ENCODE data around the gene SIK3. TPM values are rescaled to one million over a fixed set of nuclear protein-coding genes. Genes with fewer than 3 reads are reported as not detected.

Gene SIK3
- total RNA-seq, 1 experiment from 2014 or later = 31.4 TPM

DNA sequence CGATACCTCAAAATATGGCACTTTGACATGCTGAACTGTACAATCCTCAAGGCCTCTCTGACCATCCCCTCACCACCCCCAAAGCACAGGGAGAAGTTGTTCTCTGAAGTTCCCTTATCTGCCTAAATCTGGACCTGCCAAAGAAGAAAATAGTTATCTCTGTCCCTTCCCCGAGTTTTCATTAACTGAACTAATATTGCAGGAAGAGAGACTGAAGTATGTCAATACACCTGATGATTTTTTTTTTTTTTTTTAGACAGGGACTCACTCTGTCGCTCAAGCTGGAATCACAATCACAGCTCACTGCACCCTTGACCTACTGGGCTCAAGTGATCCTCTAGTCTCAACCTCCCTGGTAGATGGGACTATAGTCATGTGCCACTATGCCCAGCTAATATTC lies 75.0 kb downstream of the SIK3 start:
- no peaks in the 10 kb centered on the region for H3K23me2 ChIP-seq (ENCODE audit: insufficient read length, low read depth, low read length, poor library complexity, severe bottlenecking)
- H4K91ac ChIP-seq (ENCODE audit: insufficient read length, low read depth, low read length) = no peak overlapping the region
- no peak overlapping the region for H3T11ph ChIP-seq (ENCODE audit: low read length)
- H3K27ac ChIP-seq (ENCODE audit: insufficient read length, low read depth, low read length) = no peak overlapping the region
- no peak overlapping the region for H3K4me2 ChIP-seq (ENCODE audit: insufficient read depth, insufficient read length, low read length)
- no peaks in the 10 kb centered on the region for H3K27me3 ChIP-seq (ENCODE audit: insufficient read depth, low read length)
- Mint-ChIP-seq H3K36me3 (ENCODE audit: insufficient read depth in 1 of 3, low read depth in 3 of 3) (no peaks in the 10 kb centered on the region), H3K9me3 (no peaks in the 10 kb centered on the region), H3K27me3 (ENCODE audit: low read depth) (no peaks in the 10 kb centered on the region), H3K27ac (peak overlapping the region in 1 of 3 experiments; percentile 49; a peak in 2 of 7 replicates), H3K4me1 (peaks cover 12 to 24% of the 10 kb centered on the region in 2 experiments), H3K4me3 (no peak overlapping the region)
- no peak overlapping the region for H2BK20ac ChIP-seq (ENCODE audit: low read depth, low read length, poor library complexity, severe bottlenecking)
- no peak for DNase-seq
- H2AFZ ChIP-seq (ENCODE audit: low read length) = no peak overlapping the region
- no peaks in the 10 kb centered on the region for H3K9me3 ChIP-seq (ENCODE audit: control insufficient read depth, low read depth, low read length)
- TF ChIP-seq, protein P1, sequence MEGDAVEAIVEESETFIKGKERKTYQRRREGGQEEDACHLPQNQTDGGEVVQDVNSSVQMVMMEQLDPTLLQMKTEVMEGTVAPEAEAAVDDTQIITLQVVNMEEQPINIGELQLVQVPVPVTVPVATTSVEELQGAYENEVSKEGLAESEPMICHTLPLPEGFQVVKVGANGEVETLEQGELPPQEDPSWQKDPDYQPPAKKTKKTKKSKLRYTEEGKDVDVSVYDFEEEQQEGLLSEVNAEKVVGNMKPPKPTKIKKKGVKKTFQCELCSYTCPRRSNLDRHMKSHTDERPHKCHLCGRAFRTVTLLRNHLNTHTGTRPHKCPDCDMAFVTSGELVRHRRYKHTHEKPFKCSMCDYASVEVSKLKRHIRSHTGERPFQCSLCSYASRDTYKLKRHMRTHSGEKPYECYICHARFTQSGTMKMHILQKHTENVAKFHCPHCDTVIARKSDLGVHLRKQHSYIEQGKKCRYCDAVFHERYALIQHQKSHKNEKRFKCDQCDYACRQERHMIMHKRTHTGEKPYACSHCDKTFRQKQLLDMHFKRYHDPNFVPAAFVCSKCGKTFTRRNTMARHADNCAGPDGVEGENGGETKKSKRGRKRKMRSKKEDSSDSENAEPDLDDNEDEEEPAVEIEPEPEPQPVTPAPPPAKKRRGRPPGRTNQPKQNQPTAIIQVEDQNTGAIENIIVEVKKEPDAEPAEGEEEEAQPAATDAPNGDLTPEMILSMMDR (conservative IDR thresholded peaks at IDR 0.05) = no peak
- H3K23ac ChIP-seq (ENCODE audit: insufficient read length, low read depth, low read length) = no peak overlapping the region
- H3K4me1 ChIP-seq (ENCODE audit: insufficient read depth, low read length) = no peaks in the 10 kb centered on the region
- no peak overlapping the region for H4K8ac ChIP-seq (replicated peaks; ENCODE audit: insufficient read length, low read depth, low read length)
- H4K20me1 ChIP-seq (ENCODE audit: control insufficient read depth, insufficient read depth, insufficient read length) = no peaks in the 10 kb centered on the region
- H3K4ac ChIP-seq (ENCODE audit: low read depth, low read length) = no peak overlapping the region
- no peak overlapping the region for H3K56ac ChIP-seq (ENCODE audit: insufficient read length, low read depth, low read length)
- H2BK15ac ChIP-seq (ENCODE audit: low read depth, low read length) = no peak overlapping the region
- no peak overlapping the region for H2BK120ac ChIP-seq (ENCODE audit: low read depth, low read length, poor library complexity, severe bottlenecking)
- WGBS (ENCODE audit: extremely low coverage, insufficient read length, low lambda C conversion rate) = no CpG with 5 or more reads among the region's 3 CpGs
- no peak overlapping the region for H2BK5ac ChIP-seq (ENCODE audit: insufficient read length, low read length)
- H3K79me2 ChIP-seq (ENCODE audit: insufficient read depth, low read length) = peaks cover 2% of the 10 kb centered on the region; the same call in 1 of the 2 replicates
- no peaks in the 10 kb centered on the region for H3K79me1 ChIP-seq (ENCODE audit: insufficient read depth, low read depth, low read length, poor library complexity, severe bottlenecking)
- H3K14ac ChIP-seq (ENCODE audit: insufficient read depth, low read length) = no peak overlapping the region
- H3K9ac ChIP-seq (ENCODE audit: extremely low read depth, insufficient read length, low read length) = no peak overlapping the region
- no peak overlapping the region for H2AK5ac ChIP-seq (ENCODE audit: insufficient read length, low read length)
- H4K5ac ChIP-seq (ENCODE audit: insufficient read length, low read depth, low read length) = no peak overlapping the region
- H2BK12ac ChIP-seq (ENCODE audit: insufficient read length, low read depth, low read length) = no peak overlapping the region
- H3K18ac ChIP-seq (ENCODE audit: insufficient read length, low read depth, low read length) = no peak overlapping the region
